Measurements from ENCODE around the gene NINL.

GRCh38 chr20:25510721-25511120, 74.6 kb downstream of the NINL start:
- no peak for TF ChIP-seq CTCF (IDR thresholded peaks at IDR 0.05; ENCODE audit: low read depth, low read length, poor library complexity, severe bottlenecking)
- no peak for TF ChIP-seq EZH2phosphoT487 (IDR thresholded peaks at IDR 0.05; ENCODE audit: borderline replicate concordance, low read length)

Measured in DOHH2 (cell line).